Colon (tissue), 2 donors: ENCODE measurements around the gene GATA1.

Experiments
- FAIRE-seq: peaks from 2 replicates; lab custom pipeline; 2012; peaks lifted over from hg19 to GRCh38; lab: Jason Lieb, UNC
- donor health status: control.
- donor health status: control.

Gene GATA1

DNA sequence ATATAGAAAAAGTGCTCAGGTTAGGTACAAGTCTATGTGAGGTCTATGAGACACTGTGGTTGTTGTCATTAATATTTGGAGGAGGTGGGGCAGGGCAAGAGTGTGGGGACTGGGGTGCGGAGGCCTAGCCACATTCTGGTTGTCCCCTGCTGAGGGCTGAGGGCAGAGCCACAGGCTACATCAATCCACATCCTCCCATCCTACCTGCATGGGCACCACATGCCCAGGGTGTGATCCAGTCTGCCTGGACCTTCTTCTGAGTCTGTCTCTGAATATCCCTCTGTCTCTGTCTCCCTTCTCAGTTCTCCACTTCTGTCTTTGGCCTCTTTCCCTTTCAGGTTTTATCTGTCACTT lies 1.2 kb upstream of the GATA1 start:
- FAIRE-seq: no peak

DNA sequence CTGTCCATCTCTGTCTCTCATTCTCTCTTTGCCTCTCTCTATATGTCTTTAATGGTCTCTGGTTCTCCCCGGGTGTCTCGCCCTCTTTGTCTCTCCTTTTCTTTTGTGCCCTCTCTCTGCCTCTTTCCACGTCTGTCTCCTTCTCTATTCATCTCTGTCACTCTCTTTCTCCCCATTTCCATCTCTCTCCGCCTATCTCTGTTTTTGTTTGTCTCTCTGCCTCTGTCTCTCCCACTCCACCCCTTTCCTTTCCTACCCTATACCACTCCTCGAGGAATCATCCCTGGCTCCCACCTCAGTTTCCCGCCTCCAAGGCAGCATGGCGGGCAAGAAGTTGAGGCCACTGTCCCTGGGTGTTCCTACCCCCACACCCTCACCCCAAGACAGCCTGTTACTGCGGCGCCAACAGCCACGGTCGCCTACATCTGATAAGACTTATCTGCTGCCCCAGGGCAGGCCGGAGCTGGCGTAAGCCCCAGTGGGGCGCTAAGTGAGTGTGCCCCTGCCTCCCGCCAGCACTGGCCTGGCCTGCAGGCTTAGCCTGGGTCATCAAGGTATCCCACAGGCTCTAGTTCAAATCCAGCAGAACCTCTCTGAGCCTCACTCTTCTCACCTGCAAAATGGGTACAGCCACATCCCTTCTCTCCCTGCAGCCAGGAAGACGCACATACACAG lies 713 bp upstream of the GATA1 start:
- FAIRE-seq: no peak

DNA sequence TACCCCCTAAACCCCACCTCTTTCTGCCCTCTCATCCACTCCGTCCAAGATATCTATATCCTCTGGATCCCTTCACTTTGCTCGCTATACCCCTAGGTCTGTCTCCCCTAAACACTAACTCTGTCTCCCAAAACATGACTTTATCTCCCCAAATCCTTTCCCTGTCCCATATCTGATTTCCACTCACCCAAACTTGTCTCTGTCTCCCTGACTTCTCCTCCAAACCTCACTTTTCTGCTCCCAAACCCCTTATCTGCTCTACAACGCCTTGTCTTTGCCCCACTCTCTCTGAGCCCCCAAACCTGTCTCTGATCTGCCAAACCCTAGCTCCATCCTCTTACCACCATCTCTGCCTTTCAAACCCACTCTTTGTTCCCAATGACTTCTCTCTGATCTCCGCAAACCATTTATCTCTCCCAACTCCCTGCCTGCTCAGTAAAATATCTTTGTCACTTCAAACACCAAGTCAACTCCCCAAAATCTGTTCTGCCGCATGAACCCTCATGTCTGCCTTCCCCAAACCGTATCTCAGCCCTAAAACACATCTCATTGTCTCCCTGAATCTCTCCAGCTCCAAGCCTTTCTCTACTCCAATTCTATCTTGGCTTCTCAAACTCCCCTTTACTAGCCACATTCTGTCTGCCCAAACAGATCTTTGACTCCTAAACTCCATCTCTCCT lies 575 bp downstream of the GATA1 start:
- no peak for FAIRE-seq

DNA sequence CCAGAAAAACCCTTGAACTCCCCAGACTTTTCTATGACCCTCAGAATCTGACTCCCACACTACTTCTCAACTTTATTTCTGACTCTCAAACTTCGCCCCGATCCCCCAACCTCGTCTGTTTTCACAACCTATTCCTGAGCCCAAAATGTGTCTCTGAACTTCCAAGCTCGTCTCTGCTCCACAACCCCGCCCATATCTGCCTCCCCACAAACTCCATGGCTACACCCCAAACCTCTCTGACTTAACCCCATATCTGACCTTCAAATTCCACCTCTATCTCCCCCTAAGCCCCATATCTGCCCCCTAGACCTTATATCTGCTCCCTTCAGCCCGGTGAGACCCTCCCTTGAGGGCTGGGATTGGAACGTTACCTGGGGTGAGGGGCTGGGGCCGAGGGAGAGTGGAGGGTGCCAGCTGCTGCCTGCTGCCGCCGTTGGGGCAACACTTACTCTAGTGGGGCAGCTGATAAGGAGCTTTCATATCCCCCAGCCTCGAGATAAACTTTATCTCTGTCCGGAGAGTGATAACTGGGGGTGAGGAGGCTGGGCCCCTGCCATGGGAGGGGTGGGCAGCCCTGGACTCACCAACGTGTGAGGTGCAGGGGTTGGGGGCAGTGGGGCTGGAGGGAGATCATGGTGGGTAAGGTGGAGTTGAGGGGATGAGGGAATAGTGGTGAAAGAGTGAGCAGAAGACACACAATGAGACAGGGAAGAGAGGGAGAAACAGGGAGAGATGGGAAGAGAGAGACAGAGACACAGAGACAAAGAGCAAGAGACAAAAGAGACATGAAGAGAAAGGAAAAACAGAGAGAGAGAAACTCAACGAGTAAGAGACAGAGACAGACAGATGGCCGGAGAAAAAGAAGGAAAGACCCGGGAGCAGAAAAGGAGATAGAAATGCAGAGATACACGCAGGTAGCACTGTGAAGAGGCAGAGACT lies 1.4 kb downstream of the GATA1 start:
- FAIRE-seq: no peak

GRCh38 chrX:48789366-48790220 lies 3.2 kb downstream of the GATA1 start:
- FAIRE-seq: no peak

DNA sequence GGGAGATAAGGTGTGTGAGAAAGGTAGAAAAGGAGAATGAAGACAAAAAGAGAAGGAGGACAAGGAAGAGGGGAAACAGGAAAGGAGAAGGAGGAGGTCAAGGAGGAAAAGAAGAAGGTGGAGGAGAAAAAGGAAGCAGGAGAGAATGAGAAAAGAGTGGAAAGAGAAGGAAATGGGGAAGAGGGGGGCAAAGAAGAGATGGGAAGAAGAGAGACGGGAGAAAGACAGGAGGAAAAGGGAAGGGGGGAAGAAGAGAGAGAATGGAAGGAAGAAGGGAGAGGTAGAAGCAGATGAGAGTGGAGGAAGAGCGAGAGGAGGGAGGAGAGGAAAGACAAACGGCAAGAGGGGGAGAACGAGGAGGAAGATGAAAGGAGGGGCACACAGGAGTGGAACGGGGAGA lies 4.1 kb downstream of the GATA1 start:
- FAIRE-seq: no peak

GRCh38 chrX:48791063-48791820 lies 4.9 kb downstream of the GATA1 start:
- no peak for FAIRE-seq

- no peak for FAIRE-seq
These were observed 5.8 kb downstream of the GATA1 start for GRCh38 chrX:48792219-48792618.

GRCh38 chrX:48793935-48794334 lies 7.5 kb downstream of the GATA1 start:
- no peak for FAIRE-seq

GRCh38 chrX:48794340-48794910 lies 8.0 kb downstream of the GATA1 start:
- FAIRE-seq: no peak

GRCh38 chrX:48794911-48795515 lies 8.6 kb downstream of the GATA1 start:
- FAIRE-seq: no peak

GRCh38 chrX:48798318-48798717 lies 11.9 kb downstream of the GATA1 start:
- no peak for FAIRE-seq

DNA sequence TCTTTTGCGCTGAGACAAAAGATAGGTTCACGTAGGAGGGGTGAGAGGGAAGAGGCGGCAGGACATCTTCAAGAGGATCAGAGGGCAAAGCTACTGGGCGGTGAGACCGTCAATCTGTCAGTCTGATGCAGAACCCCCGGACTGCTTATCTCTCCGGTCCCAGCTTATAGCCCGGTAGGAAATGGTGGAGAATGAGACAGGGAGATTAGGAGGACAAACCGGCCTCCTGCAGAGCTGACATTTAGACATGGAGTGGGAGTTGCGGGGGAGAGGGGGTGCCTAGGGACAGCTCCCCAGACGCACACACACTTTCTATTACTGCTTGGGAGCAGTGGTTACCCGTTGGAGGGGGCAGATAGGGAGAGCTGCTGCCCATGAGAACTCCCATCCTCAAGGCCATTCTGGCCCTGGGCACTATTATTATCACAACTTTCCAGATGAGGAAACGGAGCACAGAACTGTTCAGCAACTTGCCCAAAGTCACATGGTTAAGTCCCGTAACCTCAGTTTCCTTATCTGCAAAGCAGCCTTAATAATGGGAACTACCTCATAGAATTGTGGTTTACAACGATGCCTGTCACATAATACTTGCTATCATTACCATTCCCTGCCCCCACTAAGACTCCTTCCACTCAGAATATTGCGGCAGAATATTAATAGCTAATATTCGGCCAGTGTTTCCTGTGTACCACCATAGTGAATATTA lies 14.3 kb downstream of the GATA1 start:
- FAIRE-seq: no peak

DNA sequence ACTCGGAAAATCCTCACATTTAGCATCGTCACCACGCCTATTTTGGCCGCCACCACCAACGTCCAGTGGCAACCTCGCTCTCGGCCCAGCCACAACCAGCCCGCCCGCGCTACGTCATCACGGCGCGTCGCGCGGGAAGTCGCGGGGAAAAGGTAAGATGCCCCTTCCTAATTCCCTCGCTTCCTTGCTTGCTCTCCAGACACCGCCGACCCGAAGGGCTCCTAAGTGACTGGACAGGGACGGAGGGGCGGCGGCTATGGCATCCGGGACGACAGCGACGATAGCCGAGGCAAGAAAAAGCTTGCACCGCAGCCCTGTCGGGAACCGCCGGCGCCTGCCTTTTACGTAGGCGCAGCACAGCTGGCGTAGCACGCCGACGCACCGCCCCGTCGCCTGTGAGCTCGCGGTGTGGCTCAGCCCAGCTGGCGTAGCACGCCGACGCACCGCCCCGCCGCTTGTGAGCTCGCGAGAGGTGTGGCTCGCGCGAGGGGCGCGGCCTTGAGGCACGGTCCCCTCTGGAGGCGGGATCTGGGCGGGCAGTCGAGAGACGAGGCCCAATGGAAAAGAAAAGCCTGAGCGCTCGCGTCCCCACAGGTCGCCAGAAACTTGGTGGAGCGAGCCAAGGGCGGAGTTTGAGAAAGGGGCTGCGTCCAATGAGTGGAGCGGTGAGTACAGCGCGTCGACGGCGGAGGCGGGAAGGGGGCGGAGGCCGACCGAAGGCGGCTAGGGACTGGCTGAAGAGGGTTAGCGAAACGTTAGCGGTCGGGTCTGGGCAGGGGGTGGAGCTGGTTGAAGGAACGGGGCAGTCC lies 15.1 kb downstream of the GATA1 start, which contains the start of gene HDAC6:
TSS of gene HDAC6 (plus strand) at position 788 of the 809 bp plus-strand sequence. CDS start 626 bp downstream, outside the sequence.
- FAIRE-seq: peak; percentile 45

DNA sequence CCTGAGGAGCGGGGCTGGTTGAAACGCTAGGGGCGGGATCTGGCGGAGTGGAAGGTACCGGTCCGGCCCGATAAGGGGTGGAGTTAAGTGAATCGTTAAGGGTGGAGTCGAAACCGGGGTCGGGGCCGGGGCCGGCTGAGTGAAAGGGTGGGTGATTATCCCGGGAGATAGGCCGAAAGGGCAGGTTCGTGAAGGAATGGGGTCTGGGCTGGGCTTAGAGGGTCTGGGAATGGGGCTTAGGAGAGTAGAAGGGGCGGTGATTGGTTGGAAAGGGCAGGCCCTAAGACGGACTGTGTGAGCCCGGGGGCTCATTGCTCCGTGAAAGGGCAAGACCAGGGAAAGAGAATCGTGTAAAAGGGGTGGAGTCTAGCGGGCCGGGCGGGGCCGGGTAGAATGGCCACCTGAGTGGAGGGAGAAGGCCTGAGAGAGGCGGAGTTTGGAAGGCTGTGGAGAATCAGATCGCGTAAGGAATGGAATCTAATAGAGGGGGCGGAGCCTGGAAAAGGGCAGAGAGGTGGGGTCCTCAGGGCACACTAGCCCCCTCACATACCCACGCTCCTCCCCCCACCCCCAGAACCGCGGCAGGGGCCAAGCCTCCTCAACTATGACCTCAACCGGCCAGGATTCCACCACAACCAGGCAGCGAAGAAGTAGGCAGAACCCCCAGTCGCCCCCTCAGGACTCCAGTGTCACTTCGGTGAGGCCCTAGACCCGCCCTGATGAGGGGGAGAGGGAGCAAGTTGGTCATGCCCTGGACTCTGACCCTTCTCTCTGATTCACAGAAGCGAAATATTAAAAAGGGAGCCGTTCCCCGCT lies 15.9 kb downstream of the GATA1 start:
- FAIRE-seq: no peak

GRCh38 chrX:48802905-48803200 lies 16.5 kb downstream of the GATA1 start:
- no peak for FAIRE-seq

DNA sequence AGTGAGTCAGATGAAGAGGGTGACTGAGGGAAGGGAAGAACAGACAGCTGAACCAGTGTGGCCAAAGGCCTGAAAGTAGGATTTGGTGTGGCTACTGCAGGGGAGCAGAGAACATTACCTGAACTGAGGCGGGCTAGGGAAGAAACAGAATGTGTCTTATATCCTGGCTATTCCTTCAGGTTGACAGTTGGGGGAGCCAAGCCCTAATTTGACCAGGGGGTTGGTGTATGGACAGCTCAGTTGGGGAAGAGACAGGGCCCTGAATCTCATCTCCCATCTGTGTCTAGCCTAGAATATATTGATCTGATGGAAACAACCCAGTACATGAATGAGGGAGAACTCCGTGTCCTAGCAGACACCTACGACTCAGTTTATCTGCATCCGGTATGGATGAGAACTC lies 19.7 kb downstream of the GATA1 start:
- FAIRE-seq: no peak

DNA sequence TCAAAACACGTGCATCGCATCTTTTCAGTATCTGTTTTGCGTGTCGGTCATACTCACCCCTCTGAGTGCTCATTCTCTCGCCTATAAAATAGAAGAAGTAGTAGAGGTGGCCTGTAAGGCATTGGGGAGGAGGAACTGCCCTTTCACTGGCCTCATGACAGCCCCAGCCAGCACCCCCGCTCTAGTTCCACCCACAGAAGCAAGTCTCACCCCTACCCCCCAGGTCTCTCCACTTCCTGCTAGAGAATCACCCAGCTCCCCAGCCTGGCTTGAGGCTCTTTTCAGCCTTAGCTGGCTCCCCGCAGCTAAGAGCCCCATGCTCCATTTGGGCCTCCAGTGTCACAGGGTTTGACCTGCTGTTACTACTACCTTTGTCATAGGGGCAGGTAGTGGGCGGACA lies 27.3 kb downstream of the GATA1 start:
- no peak for FAIRE-seq
